Left renal pelvis (tissue), 4 donors: ENCODE results near the gene SH2D5. TPM values are rescaled to one million over a fixed set of nuclear protein-coding genes. Genes with fewer than 3 reads are reported as not detected.
"Not testable (repeated sequence)": the region's sequence is repeated elsewhere in the genome, so short reads cannot be mapped to it uniquely, and the experiment has no call there.

ENCODE experiments used
- DNase-seq, 4 donors: peaks; one replicate each; pipeline ENCODE4 v3.0.0-alpha.2; 2013; ENCODE audit warnings: low read depth in 4 of 4, low spot score in 3 of 4
- polyA plus RNA-seq, 4 donors: library from polyadenylated mRNA; unstranded; fragments of 120-200 nt; gene quantifications; one replicate each; pipeline ENCODE4 v1.2.1, GENCODE V29; 2013; ENCODE audit not compliant: insufficient read length in 4 of 4

The SH2D5 gene
- polyA plus RNA-seq, 4 donors, result 0.61 to 1.6 (median 1.3) TPM

- DNase-seq, result no peak
These were observed 3.2 kb downstream of the SH2D5 start for GRCh38 chr1:20729155-20729931.

GRCh38 chr1:20728371-20729154 is 3.9 kb downstream of the SH2D5 start:
- DNase-seq, result no peak

- no peak for DNase-seq
These were observed 4.7 kb downstream of the SH2D5 start for GRCh38 chr1:20727746-20728316.

- DNase-seq, result no peak
These were observed 5.4 kb downstream of the SH2D5 start for GRCh38 chr1:20726932-20727745.

- DNase-seq, result no peak
These were observed 6.2 kb downstream of the SH2D5 start for GRCh38 chr1:20726118-20726911.

GRCh38 chr1:20725189-20726117 is 7.0 kb downstream of the SH2D5 start:
- no peak for DNase-seq

GRCh38 chr1:20724364-20725188 is 7.9 kb downstream of the SH2D5 start:
- DNase-seq, result no peak

GRCh38 chr1:20723537-20724363 is 8.8 kb downstream of the SH2D5 start:
- DNase-seq, result no peak

- no peak for DNase-seq
These were observed 9.4 kb downstream of the SH2D5 start for GRCh38 chr1:20723159-20723536.

GRCh38 chr1:20721117-20722061 is 11.1 kb downstream of the SH2D5 start:
- DNase-seq, result no peak

- no peak for DNase-seq
These were observed 11.8 kb downstream of the SH2D5 start for GRCh38 chr1:20720631-20721091.

- no peak for DNase-seq
These were observed 12.5 kb downstream of the SH2D5 start for GRCh38 chr1:20719871-20720620.

GRCh38 chr1:20719261-20719660 is 13.2 kb downstream of the SH2D5 start:
- DNase-seq, result no peak

- not testable (repeated sequence) for DNase-seq
These were observed 14.1 kb downstream of the SH2D5 start for GRCh38 chr1:20718343-20718882.
